AG04449 (cell line): ENCODE data around the gene ABI3BP.

Experiments
- CTCF ChIA-PET: fragments of 350-600 bp; formaldehyde crosslinking; extraction: SDS; loops from one replicate; lab custom pipeline; 2021; ENCODE audit warnings: antibody characterized with exemption; lab: Yijun Ruan, JAX
- POLR2A ChIA-PET: fragments of 400-600, 350-600 bp; formaldehyde crosslinking; extraction: SDS; loops from one replicate; lab custom pipeline; 2020; ENCODE audit warnings: antibody characterized with exemption, inconsistent platforms; lab: Yijun Ruan, JAX
- DNase-seq: peaks from one replicate; pipeline ENCODE4 v3.0.0-alpha.2; 2010; ENCODE audit warnings: low read depth, low spot score
- H3K4me3 ChIP-seq: 2 replicates; pipeline ENCODE4 v1.5.1; 2011; ENCODE audit warnings: low read depth, mild to moderate bottlenecking, control low read depth, low read length
- TF ChIP-seq, protein P1 (sequence below): IDR thresholded peaks from one replicate; pipeline ENCODE4 v1.5.1; 2011; ENCODE audit warnings: mild to moderate bottlenecking, moderate library complexity, low read length, control low read depth, inconsistent platforms; ENCODE audit not compliant: insufficient read depth; ENCODE audit errors: missing control alignments

ABI3BP gene

DNA sequence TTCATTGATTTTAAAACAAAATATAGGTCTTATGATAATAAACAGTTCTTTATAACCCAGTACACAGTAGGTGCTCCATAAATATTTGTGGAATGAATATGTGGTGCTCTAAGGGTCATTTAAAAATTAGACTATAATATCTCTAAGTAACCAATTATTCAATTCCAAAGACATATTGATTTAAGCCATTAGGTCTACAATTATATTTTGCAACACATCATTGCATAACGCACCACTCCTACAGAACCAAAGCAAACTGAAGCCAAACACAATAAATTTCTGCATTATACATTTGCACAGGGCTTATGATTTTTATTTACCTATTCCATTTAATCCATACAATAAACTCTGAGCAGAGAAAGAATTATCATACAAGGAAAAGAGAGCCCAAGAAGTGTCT lies 104.3 kb downstream of the ABI3BP start:
- POLR2A ChIA-PET = no interaction called here
- H3K4me3 ChIP-seq = no peak overlapping the region
- DNase-seq = no peak
- CTCF ChIA-PET = no interaction called here
- TF ChIP-seq, protein P1, sequence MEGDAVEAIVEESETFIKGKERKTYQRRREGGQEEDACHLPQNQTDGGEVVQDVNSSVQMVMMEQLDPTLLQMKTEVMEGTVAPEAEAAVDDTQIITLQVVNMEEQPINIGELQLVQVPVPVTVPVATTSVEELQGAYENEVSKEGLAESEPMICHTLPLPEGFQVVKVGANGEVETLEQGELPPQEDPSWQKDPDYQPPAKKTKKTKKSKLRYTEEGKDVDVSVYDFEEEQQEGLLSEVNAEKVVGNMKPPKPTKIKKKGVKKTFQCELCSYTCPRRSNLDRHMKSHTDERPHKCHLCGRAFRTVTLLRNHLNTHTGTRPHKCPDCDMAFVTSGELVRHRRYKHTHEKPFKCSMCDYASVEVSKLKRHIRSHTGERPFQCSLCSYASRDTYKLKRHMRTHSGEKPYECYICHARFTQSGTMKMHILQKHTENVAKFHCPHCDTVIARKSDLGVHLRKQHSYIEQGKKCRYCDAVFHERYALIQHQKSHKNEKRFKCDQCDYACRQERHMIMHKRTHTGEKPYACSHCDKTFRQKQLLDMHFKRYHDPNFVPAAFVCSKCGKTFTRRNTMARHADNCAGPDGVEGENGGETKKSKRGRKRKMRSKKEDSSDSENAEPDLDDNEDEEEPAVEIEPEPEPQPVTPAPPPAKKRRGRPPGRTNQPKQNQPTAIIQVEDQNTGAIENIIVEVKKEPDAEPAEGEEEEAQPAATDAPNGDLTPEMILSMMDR = no peak

DNA sequence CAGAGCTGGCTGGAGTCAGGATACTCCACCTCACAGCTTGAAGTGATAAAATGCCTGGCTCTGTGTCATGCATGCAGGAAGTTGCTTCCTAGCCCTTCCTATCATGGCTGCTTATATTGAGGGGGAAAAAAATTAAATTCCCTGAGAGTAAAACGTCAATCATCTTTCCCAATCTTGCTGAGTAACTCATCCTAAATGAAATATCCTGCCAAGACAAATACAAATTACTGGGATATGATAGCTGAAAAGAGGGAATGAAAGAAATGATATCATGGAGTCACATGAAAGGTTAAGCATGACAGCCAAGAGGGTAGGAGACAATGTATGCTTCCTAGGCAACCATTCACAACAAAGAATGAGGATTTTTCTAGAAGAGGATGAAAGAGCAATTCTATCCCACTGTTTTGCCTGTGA lies 110.6 kb downstream of the ABI3BP start:
- ChIA-PET POLR2A (no interaction called here), CTCF (interaction anchor here (2.2 kb wide), 1 partner anchor 11 kb away, joined by 8 read pairs; no protein-coding TSS in a partner anchor)
- DNase-seq = no peak
- no peak overlapping the region for H3K4me3 ChIP-seq
- TF ChIP-seq, protein P1 = no peak

DNA sequence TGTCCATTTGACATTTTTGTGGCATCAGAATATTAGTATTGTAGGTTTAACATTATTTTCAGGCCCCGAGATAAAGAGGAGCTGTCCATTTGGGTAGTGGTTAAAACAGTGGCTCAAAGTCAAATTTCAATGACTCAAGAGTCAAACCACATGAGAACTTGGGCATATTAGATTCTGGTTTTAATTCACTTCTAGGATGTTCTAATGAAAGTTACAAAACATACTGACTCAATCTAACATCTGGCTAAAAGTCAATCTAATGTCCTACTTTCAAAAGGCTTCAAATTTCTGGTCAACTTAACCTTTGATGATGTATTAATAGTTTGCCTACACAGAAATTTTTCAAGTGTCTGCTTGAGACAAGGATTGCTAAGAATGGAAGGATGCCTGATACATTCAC lies 112.4 kb downstream of the ABI3BP start:
- TF ChIP-seq, protein P1 = no peak
- no peak overlapping the region for H3K4me3 ChIP-seq
- no peak for DNase-seq
- ChIA-PET CTCF (interaction anchor here (1.3 kb wide), 1 partner anchor 12 kb away, joined by 3 read pairs; no protein-coding TSS in a partner anchor), POLR2A (no interaction called here)

DNA sequence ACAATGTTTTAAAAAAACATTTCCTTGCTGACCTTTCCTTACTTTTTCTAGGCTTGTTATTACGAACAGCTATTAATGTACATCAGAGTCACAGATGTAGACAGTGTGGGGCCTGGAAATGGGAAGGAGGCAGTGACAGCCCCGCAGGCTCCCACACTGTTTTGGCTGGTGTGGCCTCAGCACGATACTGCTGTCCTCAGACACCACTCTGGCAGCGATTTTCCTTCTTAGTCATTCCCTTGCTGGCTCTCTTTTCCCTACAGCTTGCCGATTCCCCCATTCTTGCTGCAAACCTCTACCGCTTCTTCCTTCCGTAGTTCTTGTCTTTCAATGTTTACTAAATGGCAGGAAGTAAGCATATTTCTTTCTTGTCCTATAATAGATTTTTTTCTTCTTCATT lies 113.1 kb downstream of the ABI3BP start:
- TF ChIP-seq, protein P1 = no peak
- H3K4me3 ChIP-seq = no peak overlapping the region
- CTCF ChIA-PET = interaction anchor here (1.2 to 1.8 kb wide), 4 partner anchors 13 to 316 kb away, joined by 3 to 7 read pairs (median 3); no protein-coding TSS in a partner anchor
- POLR2A ChIA-PET = no interaction called here
- DNase-seq = no peak

DNA sequence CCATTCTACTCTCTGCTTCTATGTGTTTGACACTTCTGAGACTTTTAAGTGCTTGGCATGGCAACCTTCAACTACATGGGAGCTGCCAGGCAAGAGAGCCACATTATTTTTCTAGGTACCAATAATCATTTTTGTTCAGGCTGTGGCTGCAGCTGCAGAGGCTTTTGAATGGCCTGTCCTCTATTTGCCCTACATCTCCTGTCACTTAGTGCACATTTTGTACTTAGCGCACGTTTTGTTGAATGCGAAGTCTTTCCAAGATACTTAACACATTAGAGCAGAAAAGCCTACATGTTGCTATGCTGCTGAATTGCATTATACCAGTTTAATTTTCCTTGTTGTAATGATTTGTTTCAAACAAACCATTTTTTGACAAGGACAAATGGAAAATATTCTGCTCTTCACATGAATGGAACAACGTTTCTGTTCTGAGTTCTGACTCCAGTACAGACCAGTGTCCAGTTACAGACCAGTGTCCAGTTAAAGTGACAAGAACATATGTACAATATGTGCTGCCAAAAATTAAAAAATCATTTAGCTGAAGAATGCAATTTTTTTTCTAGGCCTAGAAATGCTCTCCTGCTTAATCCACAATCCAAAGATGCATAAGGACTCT lies 113.9 kb downstream of the ABI3BP start:
- TF ChIP-seq, protein P1 = no peak
- CTCF ChIA-PET = interaction anchor here (1.2 to 1.8 kb wide), 3 partner anchors 13 to 316 kb away, joined by 3 to 7 read pairs (median 3); no protein-coding TSS in a partner anchor
- no peak overlapping the region for H3K4me3 ChIP-seq
- POLR2A ChIA-PET = no interaction called here
- no peak for DNase-seq

DNA sequence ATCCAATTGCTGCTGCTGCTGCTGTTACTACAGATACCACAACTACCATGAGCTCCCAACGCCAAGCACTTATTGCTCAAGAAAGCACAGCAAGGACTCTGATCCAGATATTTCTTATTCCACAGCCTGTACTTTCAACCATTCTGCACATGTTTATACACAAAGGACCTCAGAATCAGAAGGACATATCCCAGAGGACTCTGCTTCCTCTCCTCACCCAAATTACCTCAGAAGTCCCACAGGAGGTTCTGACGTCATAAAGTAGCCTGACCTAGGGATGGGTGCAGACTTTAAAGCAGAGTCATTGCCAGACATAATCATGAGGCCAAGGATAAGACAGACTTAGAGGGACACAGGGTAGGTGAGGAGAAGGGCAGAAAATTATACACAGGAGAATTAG lies 115.9 kb downstream of the ABI3BP start:
- TF ChIP-seq, protein P1 = no peak
- POLR2A ChIA-PET = no interaction called here
- CTCF ChIA-PET = interaction anchor here (1.1 to 1.5 kb wide), 2 partner anchors 8 to 12 kb away, joined by 3 read pairs; no protein-coding TSS in a partner anchor
- DNase-seq = no peak
- no peak overlapping the region for H3K4me3 ChIP-seq
